HepG2 (cell line): ENCODE results near the gene PYGL. TPM values are rescaled to one million over a fixed set of nuclear protein-coding genes. Genes with fewer than 3 reads are reported as not detected.

Experiments used
- ARNT2 ChIP-seq: sonication (generic); formaldehyde crosslinking; IDR thresholded peaks from 2 replicates; pipeline ENCODE4 v1.8.0; 2022; ENCODE audit warnings: mild to moderate bottlenecking, low read depth, missing genetic modification reagents, moderate library complexity
- ESRRA ChIP-seq: sonication (generic); formaldehyde crosslinking; IDR thresholded peaks from 2 replicates; pipeline ENCODE4 v1.5.1; 2020; ENCODE audit warnings: mild to moderate bottlenecking, low read depth, missing genetic modification reagents
- GMEB2 ChIP-seq: IDR thresholded peaks from 2 replicates; pipeline ENCODE4 v1.6.1; 2016; ENCODE audit warnings: missing biosample characterization, missing genetic modification reagents, low read depth
- MATR3 ChIP-seq: sonication (generic); formaldehyde crosslinking; IDR thresholded peaks from 2 replicates; pipeline ENCODE4 v1.4.0; 2020; ENCODE audit warnings: missing genetic modification reagents
- RXRA ChIP-seq: sonication (generic); formaldehyde crosslinking; IDR thresholded peaks from 2 replicates; pipeline ENCODE4 v1.5.1; 2020; ENCODE audit warnings: missing genetic modification reagents
- ZNF563 ChIP-seq: sonication (generic); formaldehyde crosslinking; IDR thresholded peaks from 2 replicates; pipeline ENCODE4 v1.8.0; 2022; ENCODE audit warnings: mild to moderate bottlenecking, moderate library complexity, missing genetic modification reagents
- ZNF644 ChIP-seq: IDR thresholded peaks from 2 replicates; pipeline ENCODE4 v1.6.1; 2016; ENCODE audit warnings: low read depth
- ZNF704 ChIP-seq: sonication (generic); formaldehyde crosslinking; IDR thresholded peaks from 2 replicates; pipeline ENCODE4 v1.8.1; 2023; ENCODE audit warnings: mild to moderate bottlenecking, inconsistent platforms, moderate library complexity, missing genetic modification reagents, borderline replicate concordance
- ZNF790 ChIP-seq: sonication (generic); formaldehyde crosslinking; IDR thresholded peaks from 2 replicates; pipeline ENCODE4 v1.8.0; 2022; ENCODE audit warnings: missing genetic modification reagents, mild to moderate bottlenecking, borderline replicate concordance
- ZNF816 ChIP-seq: sonication (generic); formaldehyde crosslinking; IDR thresholded peaks from 2 replicates; pipeline ENCODE4 v1.8.0; 2022; ENCODE audit warnings: missing genetic modification reagents, mild to moderate bottlenecking, borderline replicate concordance
- polyA plus RNA-seq, 8 experiments: library from polyadenylated mRNA; depleted of rRNA in 3 of 8; stranded (reverse) in 7 of 8; unstranded in 1 of 8; fragments of >200 nt; fragmentation: Illumina TruSeq in 4 of 8; extraction: Trizol in 4 of 8; gene quantifications; 2 replicates each; pipeline versions ENCODE4 v1.2.1 to v1.2.3, GENCODE V29; 2011 to 2016; ENCODE audit warnings: low read depth in 4 of 8, missing spikeins in 1 of 8, mixed read lengths in 1 of 8; ENCODE audit not compliant: insufficient read depth in 1 of 8
- total RNA-seq, 5 experiments: library from RNA; depleted of rRNA; stranded (reverse); fragments of >200 nt; fragmentation: Illumina TruSeq; extraction: Trizol; gene quantifications; 2 replicates each; pipeline ENCODE4 v1.2.3, GENCODE V29; 2016; ENCODE audit warnings: low read depth in 1 of 5
- TF ChIP-seq, protein P1 (sequence below), 2 experiments: sonication (generic) in 1 of 2; formaldehyde crosslinking in 1 of 2; IDR thresholded peaks; 2 replicates each; pipeline versions ENCODE4 v1.6.1 to v1.9.0; 2014 to 2022; ENCODE audit warnings: antibody characterized with exemption in 1 of 2, borderline replicate concordance in 1 of 2, inconsistent platforms in 1 of 2, low read depth in 1 of 2, missing genetic modification reagents in 1 of 2
- TF ChIP-seq, protein P2 (sequence below): sonication (generic); formaldehyde crosslinking; IDR thresholded peaks from 2 replicates; pipeline ENCODE4 v1.4.0; 2020; ENCODE audit warnings: missing genetic modification reagents
- TF ChIP-seq, protein P3 (sequence below): sonication (generic); IDR thresholded peaks from 2 replicates; pipeline ENCODE4 v1.6.1; 2016; ENCODE audit warnings: low read depth, borderline replicate concordance
- TF ChIP-seq, protein P4 (sequence below): IDR thresholded peaks from 2 replicates; pipeline ENCODE4 v1.6.1; 2016; ENCODE audit warnings: missing compliant biosample characterization, missing genetic modification reagents, borderline replicate concordance

Gene PYGL
- total and polyA plus RNA-seq, 2 of the 13 experiments (the other 11 are each of a cell fraction or from before 2014, with no cell fraction given): 98.4 to 110 TPM

- no peak for TF ChIP-seq RXRA (CRISPR knock-in tag)
- peak; percentile 77; the same call in 1 of the 2 replicates for TF ChIP-seq ZNF816
- no peak for TF ChIP-seq ARNT2 (CRISPR knock-in tag)
- peak; percentile 73; the same call in 1 of the 2 replicates for TF ChIP-seq ZNF563 (CRISPR knock-in tag)
- peak; percentile 79; the same call in 1 of the 2 replicates for TF ChIP-seq ZNF704
- TF ChIP-seq ESRRA (CRISPR knock-in tag): no peak
- TF ChIP-seq ZNF790 (CRISPR knock-in tag): no peak
- TF ChIP-seq, protein P1, sequence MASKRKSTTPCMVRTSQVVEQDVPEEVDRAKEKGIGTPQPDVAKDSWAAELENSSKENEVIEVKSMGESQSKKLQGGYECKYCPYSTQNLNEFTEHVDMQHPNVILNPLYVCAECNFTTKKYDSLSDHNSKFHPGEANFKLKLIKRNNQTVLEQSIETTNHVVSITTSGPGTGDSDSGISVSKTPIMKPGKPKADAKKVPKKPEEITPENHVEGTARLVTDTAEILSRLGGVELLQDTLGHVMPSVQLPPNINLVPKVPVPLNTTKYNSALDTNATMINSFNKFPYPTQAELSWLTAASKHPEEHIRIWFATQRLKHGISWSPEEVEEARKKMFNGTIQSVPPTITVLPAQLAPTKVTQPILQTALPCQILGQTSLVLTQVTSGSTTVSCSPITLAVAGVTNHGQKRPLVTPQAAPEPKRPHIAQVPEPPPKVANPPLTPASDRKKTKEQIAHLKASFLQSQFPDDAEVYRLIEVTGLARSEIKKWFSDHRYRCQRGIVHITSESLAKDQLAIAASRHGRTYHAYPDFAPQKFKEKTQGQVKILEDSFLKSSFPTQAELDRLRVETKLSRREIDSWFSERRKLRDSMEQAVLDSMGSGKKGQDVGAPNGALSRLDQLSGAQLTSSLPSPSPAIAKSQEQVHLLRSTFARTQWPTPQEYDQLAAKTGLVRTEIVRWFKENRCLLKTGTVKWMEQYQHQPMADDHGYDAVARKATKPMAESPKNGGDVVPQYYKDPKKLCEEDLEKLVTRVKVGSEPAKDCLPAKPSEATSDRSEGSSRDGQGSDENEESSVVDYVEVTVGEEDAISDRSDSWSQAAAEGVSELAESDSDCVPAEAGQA (IDR thresholded peaks at IDR 0.05; ENCODE audit: low read depth): no peak
- TF ChIP-seq, protein P1 (CRISPR knock-in tag; IDR thresholded peaks at IDR 0.05; ENCODE audit: borderline replicate concordance): peak; percentile 30; the same call in 1 of the 2 replicates
- TF ChIP-seq, protein P2, sequence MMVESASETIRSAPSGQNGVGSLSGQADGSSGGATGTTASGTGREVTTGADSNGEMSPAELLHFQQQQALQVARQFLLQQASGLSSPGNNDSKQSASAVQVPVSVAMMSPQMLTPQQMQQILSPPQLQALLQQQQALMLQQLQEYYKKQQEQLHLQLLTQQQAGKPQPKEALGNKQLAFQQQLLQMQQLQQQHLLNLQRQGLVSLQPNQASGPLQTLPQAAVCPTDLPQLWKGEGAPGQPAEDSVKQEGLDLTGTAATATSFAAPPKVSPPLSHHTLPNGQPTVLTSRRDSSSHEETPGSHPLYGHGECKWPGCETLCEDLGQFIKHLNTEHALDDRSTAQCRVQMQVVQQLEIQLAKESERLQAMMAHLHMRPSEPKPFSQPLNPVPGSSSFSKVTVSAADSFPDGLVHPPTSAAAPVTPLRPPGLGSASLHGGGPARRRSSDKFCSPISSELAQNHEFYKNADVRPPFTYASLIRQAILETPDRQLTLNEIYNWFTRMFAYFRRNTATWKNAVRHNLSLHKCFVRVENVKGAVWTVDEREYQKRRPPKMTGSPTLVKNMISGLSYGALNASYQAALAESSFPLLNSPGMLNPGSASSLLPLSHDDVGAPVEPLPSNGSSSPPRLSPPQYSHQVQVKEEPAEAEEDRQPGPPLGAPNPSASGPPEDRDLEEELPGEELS (CRISPR knock-in tag): no peak
- TF ChIP-seq, protein P3, sequence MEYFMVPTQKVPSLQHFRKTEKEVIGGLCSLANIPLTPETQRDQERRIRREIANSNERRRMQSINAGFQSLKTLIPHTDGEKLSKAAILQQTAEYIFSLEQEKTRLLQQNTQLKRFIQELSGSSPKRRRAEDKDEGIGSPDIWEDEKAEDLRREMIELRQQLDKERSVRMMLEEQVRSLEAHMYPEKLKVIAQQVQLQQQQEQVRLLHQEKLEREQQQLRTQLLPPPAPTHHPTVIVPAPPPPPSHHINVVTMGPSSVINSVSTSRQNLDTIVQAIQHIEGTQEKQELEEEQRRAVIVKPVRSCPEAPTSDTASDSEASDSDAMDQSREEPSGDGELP: no peak; the same call in 1 of the 2 replicates
- TF ChIP-seq, protein P4, sequence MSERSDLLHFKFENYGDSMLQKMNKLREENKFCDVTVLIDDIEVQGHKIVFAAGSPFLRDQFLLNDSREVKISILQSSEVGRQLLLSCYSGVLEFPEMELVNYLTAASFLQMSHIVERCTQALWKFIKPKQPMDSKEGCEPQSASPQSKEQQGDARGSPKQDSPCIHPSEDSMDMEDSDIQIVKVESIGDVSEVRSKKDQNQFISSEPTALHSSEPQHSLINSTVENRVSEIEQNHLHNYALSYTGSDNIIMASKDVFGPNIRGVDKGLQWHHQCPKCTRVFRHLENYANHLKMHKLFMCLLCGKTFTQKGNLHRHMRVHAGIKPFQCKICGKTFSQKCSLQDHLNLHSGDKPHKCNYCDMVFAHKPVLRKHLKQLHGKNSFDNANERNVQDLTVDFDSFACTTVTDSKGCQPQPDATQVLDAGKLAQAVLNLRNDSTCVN (CRISPR knock-in tag): no peak
- TF ChIP-seq MATR3 (CRISPR knock-in tag): no peak
- TF ChIP-seq ZNF644 (CRISPR knock-in tag): no peak
- TF ChIP-seq GMEB2 (CRISPR knock-in tag): no peak
Measured at GRCh38 chr14:50943943-50944646, at the start of gene PYGL (continued).
